NT2/D1 (cell line): ENCODE results near the gene SPOCK1.

Source experiments
- DNase-seq: peaks from one replicate; pipeline ENCODE4 v3.0.0-alpha.2; 2011; ENCODE audit warnings: low read depth, low spot score
- H3K27me3 ChIP-seq: 2 replicates; pipeline ENCODE4 v1.6.0; 2011; ENCODE audit warnings: mild to moderate bottlenecking; ENCODE audit not compliant: insufficient read length, insufficient read depth
- H3K36me3 ChIP-seq: 2 replicates; pipeline ENCODE4 v1.6.1; 2011; ENCODE audit warnings: mild to moderate bottlenecking, low read length, mixed read lengths; ENCODE audit not compliant: insufficient read depth, insufficient read length
- H3K4me1 ChIP-seq: 2 replicates; pipeline ENCODE4 v1.5.1; 2011; ENCODE audit not compliant: insufficient read depth, insufficient read length
- H3K4me3 ChIP-seq: 2 replicates; pipeline ENCODE4 v1.5.1; 2011; ENCODE audit warnings: low read depth; ENCODE audit not compliant: insufficient read length
- H3K9ac ChIP-seq: 2 replicates; pipeline ENCODE4 v1.6.0; 2011; ENCODE audit warnings: low read depth; ENCODE audit not compliant: insufficient read length
- H3K9me3 ChIP-seq: 2 replicates; pipeline ENCODE4 v1.5.1; 2011; ENCODE audit warnings: mild to moderate bottlenecking, low read length; ENCODE audit not compliant: insufficient read depth
- SUZ12 ChIP-seq: IDR thresholded peaks from 2 replicates; pipeline ENCODE4 v1.6.1; 2011; ENCODE audit not compliant: insufficient read length, insufficient read depth; ENCODE audit errors: extremely low read depth
- YY1 ChIP-seq: IDR thresholded peaks from 2 replicates; pipeline ENCODE4 v1.6.1; 2011; ENCODE audit not compliant: insufficient read length, insufficient read depth
- ZNF274 ChIP-seq: IDR thresholded peaks from 2 replicates; pipeline ENCODE4 v1.6.1; 2011; ENCODE audit warnings: mild to moderate bottlenecking, low read depth, low read length

Gene SPOCK1

DNA sequence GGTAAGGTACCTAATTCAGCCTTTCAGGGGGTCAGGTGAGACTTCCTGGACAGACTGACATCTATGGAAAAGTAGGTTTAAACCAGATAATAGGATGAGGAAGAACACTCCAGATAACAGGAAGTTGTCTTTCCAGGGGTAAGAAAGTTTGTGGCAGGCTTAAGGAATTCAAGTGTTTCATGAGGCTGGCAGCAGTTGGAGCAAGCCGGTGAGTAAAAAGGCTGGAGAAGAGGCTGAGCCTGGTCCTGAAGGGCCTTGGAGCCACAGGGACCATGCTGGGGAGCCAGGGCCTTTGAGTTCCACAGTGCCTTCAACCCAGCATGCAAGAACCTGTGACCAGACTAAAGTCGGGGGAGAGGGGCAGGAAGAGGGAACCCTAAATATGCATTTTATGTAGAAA, 353.4 kb downstream of the SPOCK1 start:
- TF ChIP-seq YY1 (no peak), SUZ12 (no peak), ZNF274 (no peak)
- H3K36me3 ChIP-seq: no peaks in the 10 kb centered on the region
- no peak for DNase-seq
- no peaks in the 10 kb centered on the region for H3K9me3 ChIP-seq
- H3K27me3 ChIP-seq: no peaks in the 10 kb centered on the region
- no peak overlapping the region for H3K4me3 ChIP-seq
- peaks cover 6% of the 10 kb centered on the region for H3K4me1 ChIP-seq
- no peak overlapping the region for H3K9ac ChIP-seq

GRCh38 chr5:137144656-137145055, 354.5 kb downstream of the SPOCK1 start:
- H3K9ac ChIP-seq: no peak overlapping the region
- no peak for DNase-seq
- peaks cover 6% of the 10 kb centered on the region for H3K4me1 ChIP-seq
- TF ChIP-seq ZNF274 (no peak), SUZ12 (no peak), YY1 (no peak)
- H3K36me3 ChIP-seq: no peaks in the 10 kb centered on the region
- H3K4me3 ChIP-seq: no peak overlapping the region
- no peaks in the 10 kb centered on the region for H3K27me3 ChIP-seq
- H3K9me3 ChIP-seq: no peaks in the 10 kb centered on the region

GRCh38 chr5:137142764-137143605, 356.1 kb downstream of the SPOCK1 start:
- Histone ChIP-seq H3K4me1 (peaks cover 3% of the 10 kb centered on the region), H3K27me3 (no peaks in the 10 kb centered on the region), H3K36me3 (no peaks in the 10 kb centered on the region), H3K9ac (no peak overlapping the region), H3K9me3 (no peaks in the 10 kb centered on the region), H3K4me3 (no peak overlapping the region)
- TF ChIP-seq SUZ12: no peak
- TF ChIP-seq ZNF274: no peak
- TF ChIP-seq YY1: no peak
- DNase-seq: no peak

DNA sequence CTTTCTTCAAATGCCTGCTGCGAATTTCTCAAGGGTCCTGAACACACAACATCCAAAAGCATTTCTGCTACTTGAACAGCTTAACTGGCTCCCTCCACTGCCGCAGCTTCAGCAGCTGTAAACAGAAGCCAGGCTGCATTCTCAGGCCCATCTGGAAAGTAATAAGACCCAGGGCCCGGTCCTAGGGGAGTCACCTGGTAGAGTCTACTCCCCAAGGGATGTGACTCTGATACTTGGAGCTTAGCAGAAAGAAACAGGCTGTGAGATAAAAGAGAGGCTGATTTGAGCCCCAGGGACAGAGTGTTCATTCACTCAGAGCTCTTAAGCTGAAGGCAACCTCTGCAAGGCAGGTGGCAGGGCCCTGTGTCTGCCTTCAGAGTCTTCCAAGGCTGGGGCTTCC, 356.8 kb downstream of the SPOCK1 start:
- Histone ChIP-seq H3K4me3 (no peak overlapping the region), H3K27me3 (no peaks in the 10 kb centered on the region), H3K36me3 (no peaks in the 10 kb centered on the region), H3K9me3 (no peaks in the 10 kb centered on the region), H3K9ac (no peak overlapping the region), H3K4me1 (peaks cover 3% of the 10 kb centered on the region)
- TF ChIP-seq YY1: no peak
- no peak for TF ChIP-seq ZNF274
- no peak for TF ChIP-seq SUZ12
- DNase-seq: no peak

DNA sequence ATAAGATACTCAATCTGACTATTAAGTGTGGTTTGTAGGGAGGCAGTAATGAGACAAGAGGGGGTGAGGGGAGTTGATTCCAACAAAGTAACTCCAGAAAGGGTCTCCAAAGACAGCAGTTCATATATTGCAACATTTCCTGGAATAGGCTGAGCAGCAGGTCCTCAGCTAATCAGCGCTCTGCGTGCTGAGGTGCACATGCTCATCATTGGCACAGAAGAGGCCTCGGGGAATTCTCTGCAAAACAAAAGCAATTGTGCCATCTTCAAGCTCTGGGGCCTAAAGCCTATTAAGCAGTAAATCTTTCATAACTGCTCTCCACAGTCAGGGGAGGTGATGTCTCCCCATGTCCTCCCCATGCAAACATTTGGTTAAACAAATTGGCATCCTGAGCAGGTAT, 357.3 kb downstream of the SPOCK1 start:
- H3K4me1 ChIP-seq: peaks cover 3% of the 10 kb centered on the region
- DNase-seq: no peak

DNA sequence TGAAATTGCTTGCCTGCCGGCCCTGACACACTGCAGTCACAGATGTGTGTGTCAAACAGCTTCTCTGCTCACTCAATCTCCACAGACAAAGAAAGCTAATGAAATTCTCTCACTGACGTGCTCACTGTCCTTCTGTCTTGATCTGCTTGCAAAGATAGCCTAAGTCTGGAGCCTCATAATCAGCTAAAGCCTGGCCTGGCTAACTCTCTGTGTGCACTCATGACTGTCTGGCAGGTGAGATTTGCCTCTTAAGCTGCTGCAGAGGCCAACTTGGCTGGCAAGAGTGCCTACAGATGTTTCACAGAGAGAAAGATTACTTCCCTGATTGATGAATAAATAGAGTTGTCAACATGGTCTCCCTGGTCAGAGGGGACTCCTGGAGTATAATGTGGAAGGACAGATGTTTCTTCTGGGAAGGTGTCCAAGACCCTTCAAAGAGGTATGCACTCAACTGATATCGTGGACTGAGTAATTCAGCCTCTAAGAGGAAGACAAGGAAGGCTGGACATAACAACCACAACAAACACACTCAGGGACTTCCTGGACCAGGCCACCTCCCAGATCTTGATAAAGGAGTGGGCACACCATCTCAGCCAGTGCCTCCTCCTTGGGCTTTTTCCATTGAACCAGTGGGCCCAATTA, 362.0 kb downstream of the SPOCK1 start:
- no peak for DNase-seq
- H3K4me1 ChIP-seq: no peaks in the 10 kb centered on the region
- H3K36me3 ChIP-seq: no peaks in the 10 kb centered on the region
- no peaks in the 10 kb centered on the region for H3K9me3 ChIP-seq
- no peaks in the 10 kb centered on the region for H3K27me3 ChIP-seq
- no peak overlapping the region for H3K4me3 ChIP-seq
- TF ChIP-seq ZNF274 (no peak), YY1 (no peak), SUZ12 (no peak)
- no peak overlapping the region for H3K9ac ChIP-seq

More for the DNA sequence above, 357.3 kb downstream of the SPOCK1 start:
- Histone ChIP-seq H3K9me3 (no peaks in the 10 kb centered on the region), H3K9ac (no peak overlapping the region), H3K36me3 (no peaks in the 10 kb centered on the region), H3K27me3 (no peaks in the 10 kb centered on the region), H3K4me3 (no peak overlapping the region)
- TF ChIP-seq ZNF274 (no peak), YY1 (no peak), SUZ12 (no peak)

DNA sequence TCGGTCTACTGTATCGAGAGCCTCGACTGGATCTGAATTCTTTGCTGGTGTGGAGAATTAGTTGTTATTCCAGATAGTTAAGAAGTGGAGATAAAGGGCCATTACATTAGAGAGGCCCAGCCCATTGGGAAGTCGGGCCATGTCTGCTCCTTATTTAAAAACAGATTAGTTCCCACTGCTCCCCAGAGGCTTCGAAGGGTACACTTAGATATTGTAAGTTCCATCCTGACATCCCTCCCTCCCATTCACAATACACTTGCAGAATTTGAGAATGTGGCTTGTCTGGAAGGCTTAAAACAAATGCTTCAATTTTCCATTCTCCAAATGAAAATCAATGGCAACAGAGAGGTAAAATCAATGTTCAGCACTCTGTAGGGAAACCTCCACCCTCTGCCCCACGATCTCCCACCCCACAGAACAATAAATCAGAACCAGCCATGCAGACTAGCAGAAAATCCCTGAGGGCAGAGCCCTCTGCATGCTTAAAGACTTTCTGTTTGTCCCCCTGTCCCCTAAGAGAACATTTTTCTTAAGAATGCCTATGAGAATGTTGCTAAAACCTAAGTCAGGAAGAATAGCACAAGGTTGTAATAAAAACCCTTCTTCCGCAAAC, 364.1 kb downstream of the SPOCK1 start:
- Histone ChIP-seq H3K9me3 (no peaks in the 10 kb centered on the region), H3K36me3 (no peaks in the 10 kb centered on the region), H3K4me1 (no peaks in the 10 kb centered on the region), H3K4me3 (no peak overlapping the region), H3K9ac (no peak overlapping the region), H3K27me3 (no peaks in the 10 kb centered on the region)
- DNase-seq: no peak
- TF ChIP-seq YY1: no peak
- TF ChIP-seq SUZ12: no peak
- no peak for TF ChIP-seq ZNF274
